Spleen (tissue), 11 donors: ENCODE data around the gene SPATS2L. TPM values are rescaled to one million over a fixed set of nuclear protein-coding genes. Genes with fewer than 3 reads are reported as not detected.

Experiments used
- DNase-seq: peaks from one replicate; pipeline ENCODE4 v3.0.0-alpha.2; 2020
- H3K27ac ChIP-seq, 8 donors: fragments of 200-600 bp; sonication (generic) in 7 of 8; 1 replicate in 4 of 8; 2 replicates in 4 of 8; pipeline versions ENCODE4 v1.5.0 to v1.8.0; 2016 to 2021; ENCODE audit warnings: inconsistent platforms in 4 of 8, mild to moderate bottlenecking in 4 of 8, moderate library complexity in 1 of 8
- H3K27me3 ChIP-seq, 7 donors: fragments of 200-600 bp; sonication (generic) in 6 of 7; replicated peaks in 1 of 7; 1 replicate in 4 of 7; 2 replicates in 3 of 7; pipeline versions ENCODE4 v1.5.0 to v1.8.0; 2016 to 2021; ENCODE audit warnings: inconsistent platforms in 3 of 7, mild to moderate bottlenecking in 1 of 7
- H3K36me3 ChIP-seq, 6 donors: fragments of 200-600 bp; sonication (generic) in 5 of 6; 1 replicate in 4 of 6; 2 replicates in 2 of 6; pipeline versions ENCODE4 v1.5.0 to v1.8.0; 2016 to 2021; ENCODE audit warnings: inconsistent platforms in 2 of 6
- H3K4me1 ChIP-seq, 6 donors: fragments of 200-600 bp; sonication (generic) in 5 of 6; 1 replicate in 3 of 6; 2 replicates in 3 of 6; pipeline versions ENCODE4 v1.5.0 to v1.8.0; 2016 to 2021; ENCODE audit warnings: inconsistent platforms in 3 of 6
- H3K4me3 ChIP-seq, 8 donors: fragments of 200-600 bp; sonication (generic) in 7 of 8; 1 replicate in 4 of 8; 2 replicates in 4 of 8; pipeline versions ENCODE4 v1.5.0 to v1.8.0; 2016 to 2021; ENCODE audit warnings: inconsistent platforms in 4 of 8, mild to moderate bottlenecking in 4 of 8, moderate library complexity in 2 of 8
- H3K9me3 ChIP-seq, 8 donors: fragments of 200-600 bp; sonication (generic) in 7 of 8; 1 replicate in 4 of 8; 2 replicates in 4 of 8; pipeline versions ENCODE4 v1.5.0 to v1.8.0; 2016 to 2021; ENCODE audit warnings: inconsistent platforms in 4 of 8
- POLR2A ChIP-seq, 3 donors: fragments of 450-650 bp; IDR thresholded peaks; one replicate each; pipeline ENCODE4 v1.5.1; 2017; ENCODE audit warnings: antibody characterized with exemption in 3 of 3, mild to moderate bottlenecking in 1 of 3
- POLR2AphosphoS5 ChIP-seq, 3 donors: sonication (generic); formaldehyde crosslinking; IDR thresholded peaks; one replicate each; pipeline ENCODE4 v1.5.1; 2017; ENCODE audit warnings: antibody characterized with exemption in 3 of 3
- WGBS, 5 donors: extraction: QIAGEN DNeasy Blood & Tissue Kit in 3 of 5; methylation state at CpG; one replicate each; pipeline versions ENCODE4 v1.1.5 to v1.1.7; 2013 to 2018; 5-methylcytosine and 5-hydroxymethylcytosine counted together
- intact Hi-C: fragments of 100-400 bp; cut with DNase I; formaldehyde crosslinking; loops from one replicate; pipeline ENCODE4 v1.15.0; 2023; ENCODE audit warnings: low total_unique reads
- polyA plus RNA-seq, 3 donors: library from polyadenylated mRNA; stranded (reverse); fragments of 200-250 nt; gene quantifications; one replicate each; pipeline ENCODE4 v1.2.1, GENCODE V29; 2013
- total RNA-seq, 7 donors: library from RNA; depleted of rRNA in 3 of 7; stranded (reverse); fragments of >200 nt in 3 of 7; fragmentation: NEBNext Ultra II Directional in 4 of 7; extraction: Animal tissue kit (Norgen Biotek cat#: 25700) in 4 of 7; gene quantifications; one replicate each; pipeline versions ENCODE4 v1.1.0 to v1.2.1, GENCODE V29; 2016 to 2021
- TF ChIP-seq, protein P1 (sequence below), 11 experiments: fragments of 200-600 bp in 7 of 11; fragments of 450-650 bp in 4 of 11; sonication (generic) in 4 of 11; IDR thresholded peaks in 8 of 11; conservative IDR thresholded peaks in 3 of 11; 1 replicate in 7 of 11; 2 replicates in 4 of 11; pipeline versions ENCODE4 v1.4.0 to v1.8.0; 2016 to 2021; ENCODE audit warnings: antibody characterized with exemption in 11 of 11, inconsistent platforms in 4 of 11, mild to moderate bottlenecking in 1 of 11
- donor health status: healthy with polysubstance abuse.
- donor health status: DM: no; HTN: no; CAD: no; lungs with moderate emphysema.
- donor health status: DM: no; HTN: no; CAD: no.
- donor health status: Bipolar disorder and iron deficiency.
- donor health status: healthy.
- donor health status: DM: no; HTN: no; CAD: no.
- donor health status: DM: yes; HTN: yes; CAD: no.

SPATS2L gene
- total and polyA plus RNA-seq, 10 donors = 9.5 to 84.7 (median 57.2) TPM

DNA sequence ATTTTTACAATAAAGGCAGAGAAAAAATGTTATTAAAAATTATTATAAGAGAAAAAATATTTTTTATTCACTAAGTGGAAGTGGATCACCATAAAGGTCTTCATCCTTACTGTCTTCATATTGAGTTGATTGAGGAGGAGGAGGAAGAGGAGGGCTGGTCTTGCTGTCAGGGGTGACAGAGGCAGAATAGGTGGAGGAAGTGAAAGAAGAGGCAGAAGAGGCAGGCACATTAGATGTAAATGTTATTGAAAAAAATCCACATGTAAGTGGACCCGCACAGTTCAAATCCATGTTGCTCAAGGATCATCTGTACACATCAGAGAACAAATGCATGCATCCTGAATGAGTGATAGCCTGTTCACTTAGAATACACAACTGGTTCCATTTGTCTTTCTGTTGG lies 6.4 kb upstream of the SPATS2L start:
- intact Hi-C loops = loop anchor here (10.0 kb wide), 1 partner anchor 315 kb away; no protein-coding TSS in a partner anchor
- Histone ChIP-seq H3K36me3 (no peaks in the 10 kb centered on the region), H3K4me3 (no peak overlapping the region), H3K27ac (no peak overlapping the region), H3K4me1 (peaks cover 0 to under 1% (median 0%) of the 10 kb centered on the region in 6 donors), H3K9me3 (no peaks in the 10 kb centered on the region), H3K27me3 (no peaks in the 10 kb centered on the region)
- TF ChIP-seq POLR2A (IDR thresholded peaks at IDR 0.05) (no peak), POLR2AphosphoS5 (IDR thresholded peaks at IDR 0.05) (no peak)
- TF ChIP-seq, protein P1, sequence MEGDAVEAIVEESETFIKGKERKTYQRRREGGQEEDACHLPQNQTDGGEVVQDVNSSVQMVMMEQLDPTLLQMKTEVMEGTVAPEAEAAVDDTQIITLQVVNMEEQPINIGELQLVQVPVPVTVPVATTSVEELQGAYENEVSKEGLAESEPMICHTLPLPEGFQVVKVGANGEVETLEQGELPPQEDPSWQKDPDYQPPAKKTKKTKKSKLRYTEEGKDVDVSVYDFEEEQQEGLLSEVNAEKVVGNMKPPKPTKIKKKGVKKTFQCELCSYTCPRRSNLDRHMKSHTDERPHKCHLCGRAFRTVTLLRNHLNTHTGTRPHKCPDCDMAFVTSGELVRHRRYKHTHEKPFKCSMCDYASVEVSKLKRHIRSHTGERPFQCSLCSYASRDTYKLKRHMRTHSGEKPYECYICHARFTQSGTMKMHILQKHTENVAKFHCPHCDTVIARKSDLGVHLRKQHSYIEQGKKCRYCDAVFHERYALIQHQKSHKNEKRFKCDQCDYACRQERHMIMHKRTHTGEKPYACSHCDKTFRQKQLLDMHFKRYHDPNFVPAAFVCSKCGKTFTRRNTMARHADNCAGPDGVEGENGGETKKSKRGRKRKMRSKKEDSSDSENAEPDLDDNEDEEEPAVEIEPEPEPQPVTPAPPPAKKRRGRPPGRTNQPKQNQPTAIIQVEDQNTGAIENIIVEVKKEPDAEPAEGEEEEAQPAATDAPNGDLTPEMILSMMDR (IDR thresholded peaks at IDR 0.05 in 8 of 11, conservative IDR thresholded peaks at IDR 0.05 in 3 of 11) = no peak
- no peak for DNase-seq
- 66 to 87% (median 85%) methylated on average over 1 of the region's 1 CpG for WGBS, 5 donors

DNA sequence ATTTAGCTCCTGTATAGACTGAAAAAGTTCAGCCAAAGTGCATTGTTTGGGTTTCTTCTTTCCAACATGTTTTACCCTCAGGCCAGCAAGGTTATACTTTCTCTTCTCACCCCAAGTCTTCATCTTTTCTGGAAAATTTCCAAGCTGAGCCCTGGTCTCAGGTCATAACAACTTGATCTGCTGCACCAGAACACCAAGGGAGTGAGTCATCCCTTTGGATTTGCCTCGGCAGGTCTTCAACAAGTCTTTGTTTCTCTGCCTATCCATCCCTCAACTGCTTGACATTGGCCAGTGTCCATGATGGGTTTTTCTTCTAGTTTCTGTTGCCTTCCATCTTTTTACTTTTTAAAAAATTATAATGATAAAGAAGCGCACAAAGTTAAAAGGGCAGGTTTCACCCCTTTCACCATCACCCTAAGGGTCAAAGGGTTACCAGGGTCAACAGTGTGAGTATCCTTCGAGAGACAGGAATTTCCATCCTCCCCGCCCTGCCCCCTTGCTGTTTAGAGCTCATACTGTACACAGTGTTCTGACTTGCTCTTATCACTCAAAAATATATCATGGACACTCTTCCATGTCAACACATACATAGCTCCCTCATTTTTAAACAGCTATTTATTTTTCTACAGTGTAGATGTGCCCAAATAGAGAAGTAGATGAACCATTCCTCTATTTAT lies 5.7 kb upstream of the SPATS2L start:
- WGBS, 5 donors = 81 to 87% (median 85%) methylated on average over 4 of the region's 4 CpGs
- no peak for DNase-seq
- H3K27me3 ChIP-seq = peaks cover 0 to 6% (median 0%) of the 10 kb centered on the region in 7 donors
- H3K27ac ChIP-seq = no peak overlapping the region
- intact Hi-C loops = loop anchor here (10.0 kb wide), 1 partner anchor 316 kb away; no protein-coding TSS in a partner anchor
- peaks cover 0 to 8% (median 3%) of the 10 kb centered on the region in 6 donors for H3K4me1 ChIP-seq
- no peak overlapping the region for H3K4me3 ChIP-seq
- no peak for TF ChIP-seq POLR2AphosphoS5 (IDR thresholded peaks at IDR 0.05)
- H3K36me3 ChIP-seq = no peaks in the 10 kb centered on the region
- no peaks in the 10 kb centered on the region for H3K9me3 ChIP-seq

DNA sequence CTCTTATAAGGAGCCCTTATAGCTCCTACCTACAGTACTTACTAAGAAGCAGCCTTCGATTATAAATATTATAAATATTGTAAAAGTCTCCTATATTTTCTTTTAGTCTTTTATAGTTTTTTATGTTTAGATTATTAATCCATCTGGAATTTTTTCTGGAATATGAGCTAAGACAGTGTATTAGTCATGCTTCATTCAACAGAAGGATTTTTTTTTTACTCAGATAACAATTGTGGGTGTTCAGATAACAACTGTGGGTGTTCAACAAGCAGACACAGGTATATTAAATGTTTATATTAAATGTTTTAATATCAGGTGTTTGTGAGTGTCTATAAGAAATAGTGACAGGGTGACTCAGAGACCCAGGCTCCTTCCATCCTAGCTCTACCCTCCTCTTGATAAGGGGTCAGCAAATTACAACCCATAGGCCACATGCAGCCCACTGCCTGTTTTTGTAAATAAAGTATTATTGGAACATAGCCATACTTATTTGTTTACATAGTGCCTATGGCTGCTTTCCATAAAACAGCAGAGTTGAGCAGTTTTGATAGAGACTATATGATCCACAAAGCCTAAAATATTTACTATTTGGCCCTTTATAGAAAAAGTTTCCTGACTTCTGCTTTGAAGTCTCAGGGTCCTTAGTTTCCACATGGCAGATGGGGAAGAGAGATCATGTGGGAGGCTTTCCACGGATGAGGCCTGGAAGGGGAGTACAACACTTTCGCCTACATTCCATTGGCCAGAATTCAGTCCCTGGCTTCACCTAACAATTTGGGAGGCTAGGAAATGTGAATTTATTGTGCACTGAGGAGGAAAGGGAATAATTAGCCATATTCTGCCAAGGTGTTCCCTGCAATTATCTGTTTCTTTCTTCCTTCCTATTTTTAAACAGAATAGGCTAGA lies 4.3 kb upstream of the SPATS2L start:
- H3K36me3 ChIP-seq = no peaks in the 10 kb centered on the region
- H3K9me3 ChIP-seq = no peaks in the 10 kb centered on the region
- 85 to 95% (median 87%) methylated on average over 3 of the region's 3 CpGs for WGBS, 5 donors

More for the DNA sequence above, 4.3 kb upstream of the SPATS2L start:
- no peak for DNase-seq
- TF ChIP-seq, protein P1 (IDR thresholded peaks at IDR 0.05 in 8 of 11, conservative IDR thresholded peaks at IDR 0.05 in 3 of 11) = no peak
- TF ChIP-seq POLR2AphosphoS5 (IDR thresholded peaks at IDR 0.05) (no peak), POLR2A (IDR thresholded peaks at IDR 0.05) (no peak)
- no peak overlapping the region for H3K27ac ChIP-seq
- H3K4me3 ChIP-seq = no peak overlapping the region
- H3K27me3 ChIP-seq = peaks cover 0 to 21% (median 1%) of the 10 kb centered on the region in 7 donors
- peaks cover 0 to 17% (median 9%) of the 10 kb centered on the region in 6 donors for H3K4me1 ChIP-seq
- intact Hi-C loops = loop anchor here (10.0 kb wide), 1 partner anchor 317 kb away; no protein-coding TSS in a partner anchor
